HG02678 (cell line): ENCODE data around the gene RAB7A.
A peak's percentile ranks its signal among the peaks of the same experiment; 100 is the strongest.

ENCODE experiments used
- ATAC-seq: cut with Tn5 transposase; IDR thresholded peaks from one replicate; pipeline ENCODE4 v1.9.1; 2021; ENCODE audit warnings: mild to moderate bottlenecking, moderate library complexity; ENCODE audit not compliant: unreplicated experiment

Gene RAB7A

GRCh38 chr3:128726023-128727016 is at the start of gene RAB7A:
RAB7A (plus strand) TSS chr3:128726183; CDS start chr3:128795368, 69,185 bp downstream.
- peak; percentile 95 for ATAC-seq

- ATAC-seq, result no peak
Measured at GRCh38 chr3:128679338-128679737, 46.6 kb upstream of the RAB7A start.

GRCh38 chr3:128680603-128681368 is 45.2 kb upstream of the RAB7A start:
- ATAC-seq, result peak; percentile 95

- no peak for ATAC-seq
Measured at GRCh38 chr3:128681369-128681829, 44.6 kb upstream of the RAB7A start.

GRCh38 chr3:128683957-128684356 is 42.0 kb upstream of the RAB7A start:
- ATAC-seq, result no peak

GRCh38 chr3:128684986-128685726 is 40.8 kb upstream of the RAB7A start:
- ATAC-seq, result no peak

GRCh38 chr3:128686465-128686864 is 39.5 kb upstream of the RAB7A start:
- no peak for ATAC-seq

- no peak for ATAC-seq
Measured at GRCh38 chr3:128689060-128689459, 36.9 kb upstream of the RAB7A start.

GRCh38 chr3:128693696-128694095 is 32.3 kb upstream of the RAB7A start:
- no peak for ATAC-seq

GRCh38 chr3:128697341-128697740 is 28.6 kb upstream of the RAB7A start:
- no peak for ATAC-seq

GRCh38 chr3:128698211-128699047 is 27.6 kb upstream of the RAB7A start:
- no peak for ATAC-seq

- no peak for ATAC-seq
Measured at GRCh38 chr3:128701342-128702212, 24.4 kb upstream of the RAB7A start.

GRCh38 chr3:128702391-128702790 is 23.6 kb upstream of the RAB7A start:
- no peak for ATAC-seq

GRCh38 chr3:128703561-128703960 is 22.4 kb upstream of the RAB7A start:
- ATAC-seq, result no peak

- ATAC-seq, result no peak
Measured at GRCh38 chr3:128706086-128706615, 19.8 kb upstream of the RAB7A start.

- ATAC-seq, result no peak
Measured at GRCh38 chr3:128707928-128708494, 18.0 kb upstream of the RAB7A start.

- no peak for ATAC-seq
Measured at GRCh38 chr3:128709038-128709437, 16.9 kb upstream of the RAB7A start.

GRCh38 chr3:128709506-128710210 is 16.3 kb upstream of the RAB7A start:
- ATAC-seq, result no peak
